DMS153 treated with DMSO at 0.1 percent for 48 hours (cell line): ENCODE data around the gene ANKS1B.
"Not testable (repeated sequence)": the region's sequence is repeated elsewhere in the genome, so short reads cannot be mapped to it uniquely, and the experiment has no call there.

Source experiments
- DNase-seq: peaks from one replicate; lab custom pipeline; 2025; ENCODE audit not compliant: unreplicated experiment; lab: John Stamatoyannopoulos, UW

Gene ANKS1B

GRCh38 chr12:99875081-99875480 lies 109.7 kb downstream of the ANKS1B start:
- DNase-seq = no peak

- no peak for DNase-seq
Observed at GRCh38 chr12:99870085-99870484, 114.7 kb downstream of the ANKS1B start.

- no peak for DNase-seq
Observed at GRCh38 chr12:99861731-99862130, 123.0 kb downstream of the ANKS1B start.

- DNase-seq = no peak
Observed at GRCh38 chr12:99859126-99859525, 125.6 kb downstream of the ANKS1B start.

GRCh38 chr12:99852666-99853065 lies 132.1 kb downstream of the ANKS1B start:
- DNase-seq = no peak

- DNase-seq = no peak
Observed at GRCh38 chr12:99847936-99848335, 136.8 kb downstream of the ANKS1B start.

- no peak for DNase-seq
Observed at GRCh38 chr12:99834710-99835109, 150.0 kb downstream of the ANKS1B start.

- DNase-seq = no peak
Observed at GRCh38 chr12:99833397-99833796, 151.3 kb downstream of the ANKS1B start.

GRCh38 chr12:99824900-99825542 lies 159.7 kb downstream of the ANKS1B start:
- DNase-seq = no peak

GRCh38 chr12:99822273-99822672 lies 162.5 kb downstream of the ANKS1B start:
- DNase-seq = no peak

- DNase-seq = peak; percentile 41
Observed at GRCh38 chr12:99810718-99811593, 173.8 kb downstream of the ANKS1B start.

GRCh38 chr12:99809909-99810308 lies 174.8 kb downstream of the ANKS1B start:
- DNase-seq = no peak

- no peak for DNase-seq
Observed at GRCh38 chr12:99806304-99806703, 178.4 kb downstream of the ANKS1B start.

GRCh38 chr12:99804715-99805114 lies 180.0 kb downstream of the ANKS1B start:
- DNase-seq = no peak

- no peak for DNase-seq
Observed at GRCh38 chr12:99800605-99801004, 184.1 kb downstream of the ANKS1B start.

GRCh38 chr12:99797931-99798330 lies 186.8 kb downstream of the ANKS1B start:
- DNase-seq = not testable (repeated sequence)

- DNase-seq = no peak
Observed at GRCh38 chr12:99783421-99783820, 201.3 kb downstream of the ANKS1B start.

GRCh38 chr12:99772274-99772673 lies 212.5 kb downstream of the ANKS1B start:
- no peak for DNase-seq

GRCh38 chr12:99771659-99772058 lies 213.1 kb downstream of the ANKS1B start:
- no peak for DNase-seq

- no peak for DNase-seq
Observed at GRCh38 chr12:99769396-99769980, 215.2 kb downstream of the ANKS1B start.

- no peak for DNase-seq
Observed at GRCh38 chr12:99768758-99769157, 216.0 kb downstream of the ANKS1B start.

GRCh38 chr12:99767809-99768208 lies 216.9 kb downstream of the ANKS1B start:
- no peak for DNase-seq
